T-helper 2 cell treated with Interferon-gamma antibody and Interleukin-4, amounts not matched to agents 5 μg/mL and 100 μg/mL, for 36 hours (primary cell): ENCODE measurements around the gene PHF19.

Source experiments
- DNase-seq: peaks from one replicate; pipeline ENCODE4 v3.0.0; 2021; ENCODE audit warnings: low spot score
- H3K27ac Mint-ChIP-seq: one replicate; pipeline ENCODE4 v1.8.0; 2021; ENCODE audit warnings: mild to moderate bottlenecking, mixed read lengths
- H3K27me3 Mint-ChIP-seq: one replicate; pipeline ENCODE4 v1.8.0; 2021; ENCODE audit warnings: low read depth, mixed read lengths
- H3K36me3 Mint-ChIP-seq: one replicate; pipeline ENCODE4 v1.8.0; 2021; ENCODE audit warnings: low read depth, mixed read lengths
- H3K4me1 Mint-ChIP-seq: one replicate; pipeline ENCODE4 v1.8.0; 2021; ENCODE audit warnings: low read depth, mixed read lengths
- H3K4me3 Mint-ChIP-seq: one replicate; pipeline ENCODE4 v1.8.0; 2022; ENCODE audit warnings: mild to moderate bottlenecking, moderate library complexity, mixed read lengths
- H3K9me3 Mint-ChIP-seq: one replicate; pipeline ENCODE4 v1.8.0; 2021; ENCODE audit warnings: mixed read lengths

The PHF19 gene

DNA sequence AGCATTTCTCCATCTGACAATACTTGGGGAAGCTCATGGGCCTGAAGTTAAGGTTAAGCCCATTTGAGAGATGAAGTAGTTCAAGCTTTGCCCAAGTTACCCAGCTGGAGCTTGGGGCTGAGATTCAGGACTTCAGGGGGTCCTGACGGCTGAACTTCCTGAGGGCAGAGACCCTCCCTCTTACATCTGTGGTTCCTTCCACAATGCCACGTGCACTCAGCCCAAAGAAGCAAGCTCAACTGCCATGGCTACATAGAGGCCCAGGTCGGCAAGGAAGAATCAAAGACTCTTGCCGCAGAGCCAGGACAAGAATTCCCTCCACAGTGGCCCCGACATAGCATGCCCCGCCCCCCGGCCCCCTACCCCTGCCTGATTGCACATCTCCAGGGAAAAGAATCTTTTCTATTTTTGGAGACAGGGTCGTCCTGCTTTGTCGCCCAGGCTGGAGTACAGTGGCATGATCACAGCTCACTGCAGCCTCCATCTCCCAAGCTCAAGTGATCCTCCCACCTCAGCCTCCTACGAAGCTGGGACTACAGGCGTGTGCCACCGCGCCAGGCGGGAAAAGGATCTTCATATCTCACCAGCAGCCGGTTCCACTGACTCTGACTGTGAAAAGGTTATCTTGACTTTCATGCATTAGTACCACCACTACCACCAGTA, 9.2 kb downstream of the PHF19 start:
- peak overlapping the region; percentile 64 for H3K27ac Mint-ChIP-seq
- DNase-seq, result no peak

GRCh38 chr9:120866651-120867050, 10.3 kb downstream of the PHF19 start:
- Mint-ChIP-seq H3K27me3 (no peaks in the 10 kb centered on the region), H3K4me3 (no peak overlapping the region), H3K36me3 (peaks cover 76% of the 10 kb centered on the region), H3K27ac (peak overlapping the region; percentile 2), H3K4me1 (peaks cover 18% of the 10 kb centered on the region), H3K9me3 (no peaks in the 10 kb centered on the region)
- DNase-seq, result no peak

More for the DNA sequence above, 9.2 kb downstream of the PHF19 start:
- Mint-ChIP-seq H3K4me3 (peak overlapping the region; percentile 69), H3K9me3 (no peaks in the 10 kb centered on the region), H3K4me1 (peaks cover 26% of the 10 kb centered on the region), H3K36me3 (peaks cover 77% of the 10 kb centered on the region), H3K27me3 (no peaks in the 10 kb centered on the region)

GRCh38 chr9:120865809-120866208, 11.2 kb downstream of the PHF19 start:
- Mint-ChIP-seq H3K4me1 (peaks cover 16% of the 10 kb centered on the region), H3K27ac (no peak overlapping the region), H3K4me3 (no peak overlapping the region), H3K9me3 (no peaks in the 10 kb centered on the region), H3K27me3 (no peaks in the 10 kb centered on the region), H3K36me3 (peaks cover 75% of the 10 kb centered on the region)
- no peak for DNase-seq

DNA sequence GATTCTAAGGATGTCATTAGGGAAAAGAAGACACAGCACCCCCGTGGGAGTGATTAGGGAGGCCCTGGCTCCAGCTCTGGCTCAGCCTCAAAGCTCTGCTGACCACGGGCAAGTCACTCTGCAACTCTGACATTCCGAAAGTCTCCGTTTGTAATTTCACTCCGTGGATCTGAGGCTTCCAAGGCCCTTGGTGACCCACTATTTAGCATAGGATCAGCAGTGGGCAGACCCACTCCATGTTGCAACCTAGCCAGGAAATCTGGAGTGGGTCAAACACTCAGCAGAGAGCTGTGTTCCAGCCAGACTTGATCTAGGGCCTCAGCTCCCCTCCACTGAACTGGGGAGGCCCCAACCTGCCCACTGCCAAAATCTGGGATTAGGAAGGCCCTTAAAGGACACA, 11.8 kb downstream of the PHF19 start:
- Mint-ChIP-seq H3K4me1 (peaks cover 13% of the 10 kb centered on the region), H3K9me3 (no peaks in the 10 kb centered on the region), H3K4me3 (no peak overlapping the region), H3K36me3 (peaks cover 77% of the 10 kb centered on the region), H3K27ac (no peak overlapping the region), H3K27me3 (no peaks in the 10 kb centered on the region)
- no peak for DNase-seq

- no peak overlapping the region for H3K27ac Mint-ChIP-seq
- H3K36me3 Mint-ChIP-seq, result peaks cover 80% of the 10 kb centered on the region
- no peak for DNase-seq
- H3K27me3 Mint-ChIP-seq, result no peaks in the 10 kb centered on the region
- H3K4me3 Mint-ChIP-seq, result no peak overlapping the region
- H3K9me3 Mint-ChIP-seq, result no peaks in the 10 kb centered on the region
- H3K4me1 Mint-ChIP-seq, result peaks cover 10% of the 10 kb centered on the region
Measured at GRCh38 chr9:120864719-120865118, 12.3 kb downstream of the PHF19 start.

DNA sequence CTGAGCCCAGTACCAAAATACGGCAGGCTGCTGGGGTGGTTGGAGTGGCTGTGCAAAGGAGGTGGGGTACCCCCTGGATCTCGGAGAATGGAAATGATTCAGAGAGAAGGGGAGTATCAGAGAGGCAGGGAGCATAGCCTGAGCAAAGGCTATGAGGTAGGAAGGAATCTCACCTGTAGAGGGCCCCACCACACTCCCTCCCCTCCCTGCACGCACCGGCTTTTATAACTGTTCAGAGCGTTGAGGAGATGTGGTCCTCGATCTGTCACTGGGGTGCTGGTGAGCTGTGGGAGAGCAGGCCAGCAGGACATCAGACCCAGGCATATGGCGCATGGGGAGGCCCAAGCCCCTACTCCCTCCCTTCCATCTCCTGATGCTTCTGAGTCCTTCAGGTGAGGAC, 13.2 kb downstream of the PHF19 start:
- peaks cover 79% of the 10 kb centered on the region for H3K36me3 Mint-ChIP-seq
- no peak overlapping the region for H3K4me3 Mint-ChIP-seq
- H3K27me3 Mint-ChIP-seq, result no peaks in the 10 kb centered on the region
- no peak for DNase-seq
- peaks cover 3% of the 10 kb centered on the region for H3K4me1 Mint-ChIP-seq
- H3K27ac Mint-ChIP-seq, result no peak overlapping the region
- no peaks in the 10 kb centered on the region for H3K9me3 Mint-ChIP-seq

DNA sequence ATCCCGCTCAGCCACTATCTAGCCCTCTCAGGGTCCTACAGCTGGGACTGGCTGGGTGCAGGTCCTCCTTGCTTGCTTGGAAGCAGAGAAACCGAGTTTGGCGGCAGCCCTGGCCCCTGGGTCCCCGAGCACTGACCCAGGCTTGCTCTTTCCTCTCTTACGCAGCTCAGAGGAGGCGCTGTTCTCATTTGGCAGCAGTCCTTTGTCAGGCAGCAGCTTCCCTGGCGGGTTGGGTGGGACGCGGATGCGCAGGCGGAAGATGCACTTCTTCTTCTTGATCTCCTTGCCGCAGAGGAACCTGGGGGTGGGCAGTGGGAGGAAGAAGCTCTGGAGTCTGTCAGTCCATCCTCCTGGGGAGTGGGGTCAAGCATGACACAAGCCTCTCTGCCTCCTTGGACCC, 14.5 kb downstream of the PHF19 start:
- no peaks in the 10 kb centered on the region for H3K4me1 Mint-ChIP-seq
- no peak for DNase-seq
- H3K36me3 Mint-ChIP-seq, result peaks cover 85% of the 10 kb centered on the region
- H3K9me3 Mint-ChIP-seq, result no peaks in the 10 kb centered on the region
- H3K27me3 Mint-ChIP-seq, result no peaks in the 10 kb centered on the region
- no peak overlapping the region for H3K4me3 Mint-ChIP-seq
- H3K27ac Mint-ChIP-seq, result no peak overlapping the region

- H3K27ac Mint-ChIP-seq, result no peak overlapping the region
- peaks cover 85% of the 10 kb centered on the region for H3K36me3 Mint-ChIP-seq
- DNase-seq, result no peak
- no peak overlapping the region for H3K4me3 Mint-ChIP-seq
- H3K27me3 Mint-ChIP-seq, result no peaks in the 10 kb centered on the region
- H3K9me3 Mint-ChIP-seq, result no peaks in the 10 kb centered on the region
- H3K4me1 Mint-ChIP-seq, result no peaks in the 10 kb centered on the region
Measured at GRCh38 chr9:120861935-120862334, 15.1 kb downstream of the PHF19 start.

- peaks cover 80% of the 10 kb centered on the region for H3K36me3 Mint-ChIP-seq
- no peaks in the 10 kb centered on the region for H3K9me3 Mint-ChIP-seq
- no peaks in the 10 kb centered on the region for H3K4me1 Mint-ChIP-seq
- H3K27me3 Mint-ChIP-seq, result no peaks in the 10 kb centered on the region
- no peak overlapping the region for H3K4me3 Mint-ChIP-seq
- no peak for DNase-seq
- H3K27ac Mint-ChIP-seq, result no peak overlapping the region
Measured at GRCh38 chr9:120860083-120860482, 16.9 kb downstream of the PHF19 start.

DNA sequence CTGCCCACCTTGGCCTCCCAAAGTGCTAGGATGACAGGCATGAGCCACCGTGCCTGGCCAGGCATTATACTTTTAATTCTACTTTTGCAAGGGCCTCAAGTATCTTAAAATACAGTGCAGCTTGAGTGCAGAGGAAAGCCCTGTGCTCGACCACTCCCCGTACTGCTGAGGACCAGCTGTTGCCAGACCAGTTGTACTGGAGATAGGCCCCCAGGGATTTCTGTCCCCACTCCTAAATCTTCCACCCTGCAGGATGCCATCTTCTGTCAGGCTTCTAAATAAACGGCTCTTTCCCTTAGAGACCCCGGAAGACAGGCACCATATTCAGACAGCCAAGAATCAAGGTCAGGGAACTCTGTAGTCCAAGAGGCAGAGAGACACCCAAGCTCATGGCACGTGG, 17.6 kb downstream of the PHF19 start:
- Mint-ChIP-seq H3K4me3 (no peak overlapping the region), H3K27ac (no peak overlapping the region), H3K27me3 (no peaks in the 10 kb centered on the region), H3K36me3 (peaks cover 79% of the 10 kb centered on the region), H3K9me3 (no peaks in the 10 kb centered on the region), H3K4me1 (no peaks in the 10 kb centered on the region)
- no peak for DNase-seq

DNA sequence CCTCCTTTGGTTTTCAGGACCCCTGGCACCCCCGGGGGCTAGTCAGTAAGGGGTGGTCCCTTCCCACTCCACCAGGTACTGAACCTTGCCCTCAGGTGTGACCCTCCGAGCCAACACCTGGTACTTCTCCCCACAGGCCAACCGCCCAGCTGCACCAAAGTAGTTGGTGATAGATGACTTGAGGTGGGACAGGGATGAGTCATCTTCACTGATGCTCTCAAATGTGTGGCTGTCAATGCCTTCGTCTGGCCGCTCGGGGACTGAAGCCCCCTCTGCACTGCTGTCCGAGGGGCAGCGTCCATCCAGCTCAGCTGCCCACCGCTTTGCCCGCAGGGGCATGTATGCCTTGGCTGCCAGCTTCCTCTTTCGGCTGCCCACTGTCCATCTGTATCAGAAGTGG, 19.1 kb downstream of the PHF19 start:
- Mint-ChIP-seq H3K4me3 (no peak overlapping the region), H3K4me1 (no peaks in the 10 kb centered on the region), H3K9me3 (no peaks in the 10 kb centered on the region), H3K27ac (no peak overlapping the region), H3K36me3 (peaks cover 78% of the 10 kb centered on the region), H3K27me3 (no peaks in the 10 kb centered on the region)
- no peak for DNase-seq

DNA sequence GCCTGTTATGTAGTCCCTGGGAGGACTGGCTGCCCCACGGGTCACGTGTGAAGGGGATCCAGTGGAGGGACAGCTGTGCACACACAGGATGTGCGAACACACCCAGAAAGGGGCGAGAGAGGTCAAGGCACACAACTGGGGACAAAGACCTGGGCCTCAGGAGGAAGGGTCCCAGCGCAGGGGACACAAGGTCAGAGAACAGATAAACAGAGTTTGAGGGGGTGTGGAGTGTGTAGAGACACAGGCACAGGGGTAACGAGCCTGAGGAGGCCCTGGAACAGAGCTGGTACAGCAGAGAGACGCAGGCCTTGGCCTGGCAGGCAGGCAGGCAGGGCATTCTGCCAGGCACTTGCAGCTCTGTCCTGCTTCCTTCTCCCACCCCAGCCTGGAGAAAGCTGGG, 19.5 kb downstream of the PHF19 start:
- Mint-ChIP-seq H3K9me3 (no peaks in the 10 kb centered on the region), H3K4me3 (no peak overlapping the region), H3K4me1 (no peaks in the 10 kb centered on the region), H3K36me3 (peaks cover 78% of the 10 kb centered on the region), H3K27me3 (no peaks in the 10 kb centered on the region), H3K27ac (no peak overlapping the region)
- DNase-seq, result no peak

GRCh38 chr9:120856700-120857099, 20.3 kb downstream of the PHF19 start:
- no peak for DNase-seq
- H3K4me1 Mint-ChIP-seq, result no peaks in the 10 kb centered on the region
- H3K27ac Mint-ChIP-seq, result no peak overlapping the region
- H3K27me3 Mint-ChIP-seq, result no peaks in the 10 kb centered on the region
- no peaks in the 10 kb centered on the region for H3K9me3 Mint-ChIP-seq
- H3K4me3 Mint-ChIP-seq, result no peak overlapping the region
- H3K36me3 Mint-ChIP-seq, result peaks cover 76% of the 10 kb centered on the region

- H3K36me3 Mint-ChIP-seq, result peaks cover 76% of the 10 kb centered on the region
- H3K4me1 Mint-ChIP-seq, result no peaks in the 10 kb centered on the region
- H3K9me3 Mint-ChIP-seq, result no peaks in the 10 kb centered on the region
- H3K27ac Mint-ChIP-seq, result no peak overlapping the region
- DNase-seq, result no peak
- no peaks in the 10 kb centered on the region for H3K27me3 Mint-ChIP-seq
- no peak overlapping the region for H3K4me3 Mint-ChIP-seq
Measured at GRCh38 chr9:120855827-120856670, 20.9 kb downstream of the PHF19 start.
